ENCODE data around the gene RBP3.

Gene RBP3

GRCh38 chr10:47356708-47357107 lies 8.5 kb downstream of the RBP3 start:
- Mint-ChIP-seq H3K27me3 (no peaks in the 10 kb centered on the region), H3K27ac (no peak overlapping the region), H3K9me3 (no peaks in the 10 kb centered on the region), H3K4me3 (no peak overlapping the region), H3K4me1 (no peaks in the 10 kb centered on the region)
- ATAC-seq: no peak
- DNase-seq: no peak

- Mint-ChIP-seq H3K4me1 (no peaks in the 10 kb centered on the region), H3K9me3 (no peaks in the 10 kb centered on the region), H3K4me3 (no peak overlapping the region), H3K27me3 (no peaks in the 10 kb centered on the region), H3K27ac (no peak overlapping the region)
- DNase-seq: no peak
- no peak for ATAC-seq
Measured at GRCh38 chr10:47357131-47357582, 9.0 kb downstream of the RBP3 start.

- no peak overlapping the region for H3K27ac Mint-ChIP-seq
- no peak for ATAC-seq
- no peaks in the 10 kb centered on the region for H3K4me1 Mint-ChIP-seq
Measured at GRCh38 chr10:47357911-47358310, 9.7 kb downstream of the RBP3 start.

GRCh38 chr10:47358457-47358856 lies 10.3 kb downstream of the RBP3 start:
- no peaks in the 10 kb centered on the region for H3K27me3 Mint-ChIP-seq
- ATAC-seq (no peak), DNase-seq (no peak)
- no peak overlapping the region for H3K4me3 Mint-ChIP-seq
- H3K4me1 Mint-ChIP-seq: no peaks in the 10 kb centered on the region
- no peak overlapping the region for H3K27ac Mint-ChIP-seq
- no peaks in the 10 kb centered on the region for H3K9me3 Mint-ChIP-seq

More at GRCh38 chr10:47357911-47358310, 9.7 kb downstream of the RBP3 start:
- Mint-ChIP-seq H3K27me3 (no peaks in the 10 kb centered on the region), H3K9me3 (no peaks in the 10 kb centered on the region), H3K4me3 (no peak overlapping the region)
- no peak for DNase-seq

GRCh38 chr10:47359101-47359500 lies 10.9 kb downstream of the RBP3 start:
- no peak for DNase-seq
- Mint-ChIP-seq H3K27me3 (no peaks in the 10 kb centered on the region), H3K4me1 (no peaks in the 10 kb centered on the region), H3K27ac (no peak overlapping the region), H3K9me3 (no peaks in the 10 kb centered on the region), H3K4me3 (no peak overlapping the region)
- ATAC-seq: no peak

GRCh38 chr10:47359626-47360418 lies 11.7 kb downstream of the RBP3 start:
- H3K4me3 Mint-ChIP-seq: no peak overlapping the region
- H3K4me1 Mint-ChIP-seq: no peaks in the 10 kb centered on the region
- H3K27ac Mint-ChIP-seq: no peak overlapping the region
- no peak for DNase-seq
- no peaks in the 10 kb centered on the region for H3K27me3 Mint-ChIP-seq
- no peak for ATAC-seq
- H3K9me3 Mint-ChIP-seq: no peaks in the 10 kb centered on the region

GRCh38 chr10:47360419-47361040 lies 12.4 kb downstream of the RBP3 start:
- ATAC-seq: peak; percentile 37

GRCh38 chr10:47361293-47361692 lies 13.1 kb downstream of the RBP3 start:
- H3K4me1 Mint-ChIP-seq: no peaks in the 10 kb centered on the region
- H3K4me3 Mint-ChIP-seq: no peak overlapping the region
- DNase-seq (no peak), ATAC-seq (no peak)
- H3K9me3 Mint-ChIP-seq: no peaks in the 10 kb centered on the region
- H3K27ac Mint-ChIP-seq: no peak overlapping the region
- no peaks in the 10 kb centered on the region for H3K27me3 Mint-ChIP-seq

More at GRCh38 chr10:47360419-47361040, 12.4 kb downstream of the RBP3 start:
- no peak overlapping the region for H3K27ac Mint-ChIP-seq
- H3K9me3 Mint-ChIP-seq: no peaks in the 10 kb centered on the region
- H3K27me3 Mint-ChIP-seq: no peaks in the 10 kb centered on the region
- no peak for DNase-seq
- H3K4me1 Mint-ChIP-seq: no peaks in the 10 kb centered on the region
- no peak overlapping the region for H3K4me3 Mint-ChIP-seq

- H3K4me3 Mint-ChIP-seq: no peak overlapping the region
- ATAC-seq: no peak
- no peaks in the 10 kb centered on the region for H3K4me1 Mint-ChIP-seq
- H3K27me3 Mint-ChIP-seq: no peaks in the 10 kb centered on the region
- no peaks in the 10 kb centered on the region for H3K9me3 Mint-ChIP-seq
- no peak overlapping the region for H3K27ac Mint-ChIP-seq
- DNase-seq: no peak
Measured at GRCh38 chr10:47362199-47362598, 14.0 kb downstream of the RBP3 start.

GRCh38 chr10:47363781-47364180 lies 15.6 kb downstream of the RBP3 start:
- Mint-ChIP-seq H3K27ac (no peak overlapping the region), H3K27me3 (no peaks in the 10 kb centered on the region), H3K9me3 (no peaks in the 10 kb centered on the region), H3K4me1 (no peaks in the 10 kb centered on the region), H3K4me3 (no peak overlapping the region)
- no peak for DNase-seq
- ATAC-seq: no peak

- Mint-ChIP-seq H3K9me3 (no peaks in the 10 kb centered on the region), H3K27ac (no peak overlapping the region), H3K27me3 (no peaks in the 10 kb centered on the region), H3K4me3 (no peak overlapping the region), H3K4me1 (no peaks in the 10 kb centered on the region)
- ATAC-seq (no peak), DNase-seq (no peak)
Measured at GRCh38 chr10:47364366-47364765, 16.2 kb downstream of the RBP3 start.

GRCh38 chr10:47364911-47365310 lies 16.7 kb downstream of the RBP3 start:
- no peak for DNase-seq
- no peak for ATAC-seq
- no peaks in the 10 kb centered on the region for H3K9me3 Mint-ChIP-seq
- no peaks in the 10 kb centered on the region for H3K27me3 Mint-ChIP-seq
- no peak overlapping the region for H3K27ac Mint-ChIP-seq
- H3K4me3 Mint-ChIP-seq: no peak overlapping the region
- H3K4me1 Mint-ChIP-seq: no peaks in the 10 kb centered on the region

- Mint-ChIP-seq H3K9me3 (no peaks in the 10 kb centered on the region), H3K27ac (no peak overlapping the region), H3K4me3 (no peak overlapping the region), H3K27me3 (no peaks in the 10 kb centered on the region), H3K4me1 (no peaks in the 10 kb centered on the region)
- ATAC-seq: no peak
- no peak for DNase-seq
Measured at GRCh38 chr10:47365431-47366180, 17.4 kb downstream of the RBP3 start.

GRCh38 chr10:47366181-47366631 lies 18.0 kb downstream of the RBP3 start:
- DNase-seq: no peak
- Mint-ChIP-seq H3K4me3 (no peak overlapping the region), H3K27ac (no peak overlapping the region), H3K27me3 (no peaks in the 10 kb centered on the region), H3K4me1 (no peaks in the 10 kb centered on the region), H3K9me3 (no peaks in the 10 kb centered on the region)
- no peak for ATAC-seq

- no peak overlapping the region for H3K27ac Mint-ChIP-seq
- DNase-seq (peak in 1 of 2 donors; percentile 2), ATAC-seq (no peak)
- H3K4me3 Mint-ChIP-seq: no peak overlapping the region
- no peaks in the 10 kb centered on the region for H3K27me3 Mint-ChIP-seq
- H3K4me1 Mint-ChIP-seq: no peaks in the 10 kb centered on the region
- H3K9me3 Mint-ChIP-seq: no peaks in the 10 kb centered on the region
Measured at GRCh38 chr10:47366731-47367460, 18.7 kb downstream of the RBP3 start.
